GM12874 (cell line): ENCODE measurements around the gene PWP1.
A peak's percentile ranks its signal among the peaks of the same experiment; 100 is the strongest.

Experiments
- CTCF ChIP-seq: IDR thresholded peaks from 2 replicates; pipeline ENCODE4 v1.5.1; 2011; ENCODE audit warnings: low read depth, mild to moderate bottlenecking, control low read depth, low read length, moderate library complexity; ENCODE audit not compliant: insufficient read depth

The PWP1 gene

GRCh38 chr12:107760207-107760808 lies 74.7 kb downstream of the PWP1 start:
- no peak for TF ChIP-seq CTCF

- peak; percentile 68 for TF ChIP-seq CTCF
Observed at GRCh38 chr12:107760809-107761501, 75.4 kb downstream of the PWP1 start, which contains the start of gene PRDM4. Gene PRDM4 (minus strand): TSS chr12:107761137. CDS start chr12:107760515, 622 bp downstream.

GRCh38 chr12:107761502-107761904 lies 75.9 kb downstream of the PWP1 start:
- no peak for TF ChIP-seq CTCF
